Measurements from ENCODE around the gene BBS4. TPM values are rescaled to one million over a fixed set of nuclear protein-coding genes. Genes with fewer than 3 reads are reported as not detected.
A peak's percentile ranks its signal among the peaks of the same experiment; 100 is the strongest.

Gene BBS4
- total and polyA plus RNA-seq, 4 donors = 42.3 to 48.4 (median 45.1) TPM

- Histone ChIP-seq H3K4me1 (ENCODE audit: control insufficient read depth, insufficient read depth, low read length) (no peaks in the 10 kb centered on the region), H3K27ac (ENCODE audit: low read depth, low read length) (no peak overlapping the region), H3K9me3 (ENCODE audit: control insufficient read depth, insufficient read depth, low read length) (no peaks in the 10 kb centered on the region), H3K4me3 (ENCODE audit: low read depth, low read length) (no peak overlapping the region), H3K27me3 (ENCODE audit: control insufficient read depth, insufficient read depth, low read length) (no peaks in the 10 kb centered on the region), H3K36me3 (ENCODE audit: control insufficient read depth, insufficient read depth, low read length) (peaks cover 9% of the 10 kb centered on the region)
- DNase-seq (ENCODE audit: low read depth in 4 of 6, low spot score in 6 of 6) = no peak
- 76% methylated on average over 2 of the region's 2 CpGs for WGBS (ENCODE audit: insufficient coverage)
Observed at GRCh38 chr15:72774696-72775383, 88.8 kb downstream of the BBS4 start.

- peaks cover 8% of the 10 kb centered on the region for H3K36me3 ChIP-seq (ENCODE audit: control insufficient read depth, insufficient read depth, low read length)
- 97% methylated on average over 3 of the region's 6 CpGs for WGBS (ENCODE audit: insufficient coverage)
- H3K27ac ChIP-seq (ENCODE audit: low read depth, low read length) = no peak overlapping the region
- H3K9me3 ChIP-seq (ENCODE audit: control insufficient read depth, insufficient read depth, low read length) = no peaks in the 10 kb centered on the region
- H3K4me3 ChIP-seq (ENCODE audit: low read depth, low read length) = no peak overlapping the region
- peaks cover 8% of the 10 kb centered on the region for H3K4me1 ChIP-seq (ENCODE audit: control insufficient read depth, insufficient read depth, low read length)
- H3K27me3 ChIP-seq (ENCODE audit: control insufficient read depth, insufficient read depth, low read length) = no peaks in the 10 kb centered on the region
- no peak for DNase-seq (ENCODE audit: low read depth in 4 of 6, low spot score in 6 of 6)
Observed at GRCh38 chr15:72778796-72779195, 92.8 kb downstream of the BBS4 start.

GRCh38 chr15:72781631-72782030 lies 95.6 kb downstream of the BBS4 start:
- H3K36me3 ChIP-seq (ENCODE audit: control insufficient read depth, insufficient read depth, low read length) = no peaks in the 10 kb centered on the region
- no peak for DNase-seq (ENCODE audit: low read depth in 4 of 6, low spot score in 6 of 6)
- no peaks in the 10 kb centered on the region for H3K9me3 ChIP-seq (ENCODE audit: control insufficient read depth, insufficient read depth, low read length)
- H3K27me3 ChIP-seq (ENCODE audit: control insufficient read depth, insufficient read depth, low read length) = no peaks in the 10 kb centered on the region
- no peak overlapping the region for H3K27ac ChIP-seq (ENCODE audit: low read depth, low read length)
- H3K4me3 ChIP-seq (ENCODE audit: low read depth, low read length) = no peak overlapping the region
- WGBS (ENCODE audit: insufficient coverage) = 100% methylated on average over 2 of the region's 6 CpGs
- H3K4me1 ChIP-seq (ENCODE audit: control insufficient read depth, insufficient read depth, low read length) = peaks cover 32% of the 10 kb centered on the region

GRCh38 chr15:72782274-72783003 lies 96.4 kb downstream of the BBS4 start:
- Histone ChIP-seq H3K27me3 (ENCODE audit: control insufficient read depth, insufficient read depth, low read length) (no peaks in the 10 kb centered on the region), H3K4me3 (ENCODE audit: low read depth, low read length) (peak overlapping the region; percentile 79), H3K27ac (ENCODE audit: low read depth, low read length) (peak overlapping the region; percentile 70), H3K4me1 (ENCODE audit: control insufficient read depth, insufficient read depth, low read length) (peaks cover 32% of the 10 kb centered on the region), H3K36me3 (ENCODE audit: control insufficient read depth, insufficient read depth, low read length) (no peaks in the 10 kb centered on the region), H3K9me3 (ENCODE audit: control insufficient read depth, insufficient read depth, low read length) (no peaks in the 10 kb centered on the region)
- no peak for DNase-seq (ENCODE audit: low read depth in 4 of 6, low spot score in 6 of 6)
- 54% methylated on average over 7 of the region's 14 CpGs for WGBS (ENCODE audit: insufficient coverage)

- H3K27ac ChIP-seq (ENCODE audit: low read depth, low read length) = peak overlapping the region; percentile 70
- H3K4me3 ChIP-seq (ENCODE audit: low read depth, low read length) = peak overlapping the region; percentile 79
- no peaks in the 10 kb centered on the region for H3K27me3 ChIP-seq (ENCODE audit: control insufficient read depth, insufficient read depth, low read length)
- H3K4me1 ChIP-seq (ENCODE audit: control insufficient read depth, insufficient read depth, low read length) = peaks cover 32% of the 10 kb centered on the region
- under 1% methylated on average over 52 of the region's 52 CpGs for WGBS (ENCODE audit: insufficient coverage)
- DNase-seq (ENCODE audit: low read depth in 4 of 6, low spot score in 6 of 6) = peak in 1 of 6 donors; percentile 48
- H3K36me3 ChIP-seq (ENCODE audit: control insufficient read depth, insufficient read depth, low read length) = no peaks in the 10 kb centered on the region
- H3K9me3 ChIP-seq (ENCODE audit: control insufficient read depth, insufficient read depth, low read length) = no peaks in the 10 kb centered on the region
Observed at GRCh38 chr15:72783004-72783639, 97.1 kb downstream of the BBS4 start.

GRCh38 chr15:72783640-72784455 lies 97.8 kb downstream of the BBS4 start, which contains the start of gene ADPGK:
ADPGK (minus strand) TSS chr15:72783758; CDS start chr15:72783691, 67 bp downstream.
- Histone ChIP-seq H3K36me3 (ENCODE audit: control insufficient read depth, insufficient read depth, low read length) (no peaks in the 10 kb centered on the region), H3K27me3 (ENCODE audit: control insufficient read depth, insufficient read depth, low read length) (no peaks in the 10 kb centered on the region), H3K4me1 (ENCODE audit: control insufficient read depth, insufficient read depth, low read length) (peaks cover 32% of the 10 kb centered on the region), H3K4me3 (ENCODE audit: low read depth, low read length) (peak within 1 kb of the TSS; percentile 79), H3K27ac (ENCODE audit: low read depth, low read length) (peak within 1 kb of the TSS; percentile 97), H3K9me3 (ENCODE audit: control insufficient read depth, insufficient read depth, low read length) (no peaks in the 10 kb centered on the region)
- WGBS (ENCODE audit: insufficient coverage) = under 1% methylated on average over 64 of the region's 68 CpGs
- peak; percentile 85 to 98 (median 94) for DNase-seq (ENCODE audit: low read depth in 4 of 6, low spot score in 6 of 6)

DNA sequence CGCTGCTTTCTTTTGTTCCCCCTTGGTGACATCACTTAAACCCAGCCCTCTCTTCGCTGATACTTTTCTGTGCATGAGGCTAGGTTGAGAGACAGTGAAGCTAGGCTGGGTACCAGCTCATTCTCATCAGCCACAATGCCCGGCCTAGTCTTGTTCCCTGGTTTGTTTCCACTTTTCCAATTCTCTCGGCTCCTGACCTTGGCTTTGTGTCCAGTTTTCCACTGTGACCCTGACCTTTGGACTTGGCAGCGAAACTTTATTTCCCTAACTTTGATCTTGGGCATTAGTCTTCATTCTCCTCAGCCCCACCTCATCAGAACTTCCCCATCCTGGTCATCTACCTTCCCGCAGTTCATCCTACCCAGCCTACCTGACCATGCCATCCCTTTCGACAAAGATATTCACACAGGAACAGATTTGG lies 98.5 kb downstream of the BBS4 start:
- no peaks in the 10 kb centered on the region for H3K27me3 ChIP-seq (ENCODE audit: control insufficient read depth, insufficient read depth, low read length)
- H3K4me3 ChIP-seq (ENCODE audit: low read depth, low read length) = peak overlapping the region; percentile 79
- H3K36me3 ChIP-seq (ENCODE audit: control insufficient read depth, insufficient read depth, low read length) = no peaks in the 10 kb centered on the region
- WGBS (ENCODE audit: insufficient coverage) = 47% methylated on average over 6 of the region's 7 CpGs
- peak overlapping the region; percentile 97 for H3K27ac ChIP-seq (ENCODE audit: low read depth, low read length)
- H3K9me3 ChIP-seq (ENCODE audit: control insufficient read depth, insufficient read depth, low read length) = no peaks in the 10 kb centered on the region
- H3K4me1 ChIP-seq (ENCODE audit: control insufficient read depth, insufficient read depth, low read length) = peaks cover 32% of the 10 kb centered on the region
- no peak for DNase-seq (ENCODE audit: low read depth in 4 of 6, low spot score in 6 of 6)

DNA sequence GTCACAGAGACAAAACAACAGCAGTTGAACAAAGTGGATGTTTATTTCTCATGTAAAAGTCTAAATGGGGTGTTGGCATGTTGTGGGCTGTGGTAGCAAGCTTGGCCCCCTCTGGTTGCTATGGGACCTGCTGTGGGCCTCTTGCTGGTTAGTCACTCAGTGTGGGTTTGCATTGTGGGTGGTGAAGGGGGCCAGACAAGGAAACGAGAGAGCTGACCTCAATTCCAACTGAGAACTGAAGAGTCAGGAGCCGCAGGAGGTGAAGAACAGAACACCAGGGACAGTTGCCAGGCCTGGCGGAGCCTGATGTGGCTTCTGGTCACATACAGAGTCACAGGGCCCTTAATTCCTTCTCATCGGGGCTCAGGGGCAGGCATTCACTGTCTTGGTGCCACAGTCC lies 99.4 kb downstream of the BBS4 start:
- peak overlapping the region; percentile 97 for H3K27ac ChIP-seq (ENCODE audit: low read depth, low read length)
- H3K9me3 ChIP-seq (ENCODE audit: control insufficient read depth, insufficient read depth, low read length) = no peaks in the 10 kb centered on the region
- DNase-seq (ENCODE audit: low read depth in 4 of 6, low spot score in 6 of 6) = peak in 2 of 6 donors; percentile 39 to 60
- H3K27me3 ChIP-seq (ENCODE audit: control insufficient read depth, insufficient read depth, low read length) = no peaks in the 10 kb centered on the region
- 34% methylated on average over 4 of the region's 4 CpGs for WGBS (ENCODE audit: insufficient coverage)
- peaks cover 32% of the 10 kb centered on the region for H3K4me1 ChIP-seq (ENCODE audit: control insufficient read depth, insufficient read depth, low read length)
- H3K36me3 ChIP-seq (ENCODE audit: control insufficient read depth, insufficient read depth, low read length) = no peaks in the 10 kb centered on the region
- no peak overlapping the region for H3K4me3 ChIP-seq (ENCODE audit: low read depth, low read length)

DNA sequence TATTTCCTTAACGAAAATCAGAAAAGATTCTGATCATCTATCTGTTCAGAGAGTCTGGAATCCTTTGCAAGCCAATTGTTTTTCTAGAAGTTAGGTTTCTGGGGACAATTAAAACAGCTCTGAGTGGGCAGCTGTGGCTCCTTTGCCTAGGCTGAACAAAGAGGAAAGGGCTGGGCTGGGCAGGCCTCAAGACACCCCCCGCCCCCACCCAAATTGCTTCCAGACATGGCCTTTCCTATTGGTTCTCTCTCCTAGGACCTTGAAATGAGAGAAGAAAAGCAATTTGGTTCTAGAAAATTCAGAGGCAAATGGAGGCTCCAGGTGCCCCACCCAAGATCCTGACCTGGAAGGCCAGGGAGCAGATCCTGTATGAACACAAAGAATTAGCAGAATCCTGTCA lies 99.8 kb downstream of the BBS4 start:
- no peaks in the 10 kb centered on the region for H3K36me3 ChIP-seq (ENCODE audit: control insufficient read depth, insufficient read depth, low read length)
- no peak for DNase-seq (ENCODE audit: low read depth in 4 of 6, low spot score in 6 of 6)
- H3K27ac ChIP-seq (ENCODE audit: low read depth, low read length) = peak overlapping the region; percentile 97
- peaks cover 32% of the 10 kb centered on the region for H3K4me1 ChIP-seq (ENCODE audit: control insufficient read depth, insufficient read depth, low read length)
- no peaks in the 10 kb centered on the region for H3K27me3 ChIP-seq (ENCODE audit: control insufficient read depth, insufficient read depth, low read length)
- H3K4me3 ChIP-seq (ENCODE audit: low read depth, low read length) = no peak overlapping the region
- no peaks in the 10 kb centered on the region for H3K9me3 ChIP-seq (ENCODE audit: control insufficient read depth, insufficient read depth, low read length)
- WGBS (ENCODE audit: insufficient coverage) = 57% methylated on average over 1 of the region's 2 CpGs

Data from spinal cord (tissue), 10 donors.